HG02884 (cell line): Measurements from ENCODE around the gene IRF9.
A peak's percentile ranks its signal among the peaks of the same experiment; 100 is the strongest.

ENCODE experiments used
- ATAC-seq: cut with Tn5 transposase; IDR thresholded peaks from one replicate; pipeline ENCODE4 v1.9.1; 2021; ENCODE audit warnings: mild to moderate bottlenecking, moderate library complexity; ENCODE audit not compliant: unreplicated experiment

IRF9 gene

DNA sequence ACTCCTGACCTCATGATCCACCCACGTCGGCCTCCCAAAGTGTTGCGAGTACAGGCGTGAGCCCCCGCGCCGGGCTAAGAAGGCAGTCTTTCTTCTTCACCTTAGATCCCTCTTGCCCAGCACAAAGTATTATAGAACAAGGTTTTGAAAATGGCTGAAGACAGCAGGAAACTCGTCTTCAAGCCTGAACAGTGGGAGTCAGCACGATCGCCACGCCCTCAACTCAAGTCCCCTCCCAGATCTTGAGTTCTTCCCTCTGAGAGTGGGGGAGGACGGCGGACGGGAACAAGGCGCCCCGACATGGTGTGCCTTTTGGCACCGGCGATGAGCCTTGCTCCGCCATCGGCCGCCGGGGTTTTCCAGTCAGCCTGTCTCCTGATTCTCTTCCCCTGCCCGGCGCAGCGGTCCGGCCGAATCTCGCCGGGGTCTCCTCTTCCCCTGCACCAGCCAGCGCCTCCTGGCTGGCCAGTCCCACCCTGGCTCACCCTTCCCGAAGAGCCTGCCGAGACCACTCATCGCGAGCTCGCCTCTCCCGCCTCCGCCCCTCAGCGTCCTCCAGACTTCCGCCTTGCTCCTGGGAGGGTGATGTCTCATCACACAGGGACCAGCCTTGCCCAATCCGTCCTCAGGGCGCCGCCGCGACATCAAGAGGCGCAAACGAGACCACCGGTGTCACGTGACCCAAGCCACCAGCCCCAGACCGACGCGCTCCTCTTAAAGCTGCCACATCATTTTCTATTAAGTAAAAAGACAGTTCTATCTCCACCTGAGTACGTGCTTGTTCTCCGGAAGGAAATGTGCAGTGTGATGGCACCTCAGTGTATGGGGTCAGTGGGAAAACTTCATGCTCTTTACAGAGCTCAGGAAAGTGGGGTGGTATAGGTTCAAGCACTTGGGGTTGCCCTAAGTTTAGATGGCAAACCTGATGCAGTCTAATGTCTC is 52.1 kb downstream of the IRF9 start, which contains the start of gene CHMP4A:
CHMP4A (minus strand) TSS at position 565 of the 942 bp plus-strand sequence; CDS start at position 516, 49 bp downstream.
- ATAC-seq = peak; percentile 71

DNA sequence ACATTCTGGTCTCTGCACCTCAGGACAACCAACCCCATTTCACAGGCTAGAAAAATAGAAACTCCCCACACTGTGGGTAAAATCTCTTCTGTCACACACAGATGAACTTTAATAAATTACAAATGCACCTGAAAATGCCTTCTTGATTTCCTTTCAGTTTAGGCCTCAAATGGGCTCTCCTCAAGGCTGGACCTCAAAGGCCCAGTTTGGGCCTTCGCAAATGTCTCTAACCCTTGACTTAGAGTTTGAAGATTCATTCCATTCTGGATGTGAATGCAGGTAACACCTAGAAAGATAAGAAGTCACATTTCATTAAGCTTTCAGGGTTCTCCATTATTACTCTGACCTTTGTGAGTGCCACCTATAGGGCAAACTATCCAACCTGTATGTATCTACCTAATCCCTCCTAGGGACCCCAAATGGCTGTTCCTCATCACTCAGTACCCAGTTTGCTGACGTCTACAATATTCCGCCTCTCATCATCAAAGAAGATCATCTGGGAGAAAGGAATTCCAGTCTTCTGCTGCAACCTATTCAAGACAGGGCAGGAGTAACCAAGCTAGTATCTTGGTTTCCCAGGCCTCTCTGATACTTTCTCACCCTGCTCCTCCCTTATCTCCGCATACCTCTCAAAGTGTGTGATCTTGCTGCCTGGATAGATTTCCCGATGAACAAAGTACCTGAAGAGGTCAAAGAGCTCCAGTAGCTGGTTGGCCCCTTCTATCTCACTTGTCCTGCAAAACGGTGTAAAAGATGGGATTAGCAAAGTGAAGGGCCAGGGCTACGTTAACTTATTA is 53.0 kb downstream of the IRF9 start:
- no peak for ATAC-seq

DNA sequence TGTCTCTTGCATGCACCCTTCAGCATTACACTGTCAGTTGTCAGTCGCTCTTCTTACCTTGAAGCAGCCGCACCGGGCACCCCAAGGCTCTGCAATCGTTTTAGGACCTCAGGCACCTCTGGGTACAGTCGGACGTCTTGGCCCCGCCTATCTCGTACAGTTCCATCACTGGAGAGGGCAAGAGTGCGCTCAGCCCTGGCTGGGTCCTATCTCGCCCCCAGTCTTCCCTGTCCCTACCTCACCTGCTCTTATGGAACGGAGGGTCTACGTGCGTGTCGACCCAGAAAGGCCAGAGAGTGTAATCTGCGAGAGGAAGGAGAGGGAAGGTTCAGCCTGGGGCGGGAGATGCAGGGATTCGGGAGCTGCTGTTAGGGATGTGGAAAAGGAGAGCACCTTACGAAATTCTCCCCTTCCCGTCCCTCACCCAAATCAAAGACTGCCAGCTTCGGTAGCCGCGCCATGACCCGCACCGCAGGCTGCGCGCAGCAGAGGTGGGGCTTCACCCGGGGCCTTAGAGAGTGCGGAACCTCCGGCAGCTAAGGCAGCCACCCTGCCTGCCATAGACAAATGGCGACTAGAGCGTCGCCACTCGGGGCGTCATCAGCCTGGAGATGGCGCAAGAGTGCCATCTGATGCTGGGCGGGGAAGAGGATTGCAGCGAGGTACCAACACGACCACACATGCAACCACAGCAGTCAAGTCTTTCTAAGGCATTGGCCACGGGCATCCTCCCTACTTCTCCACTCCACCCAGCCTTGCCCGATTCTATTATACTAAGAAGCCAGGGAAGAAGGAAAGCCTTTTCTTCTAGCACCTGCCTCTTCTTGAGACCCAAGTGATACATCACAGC is 54.7 kb downstream of the IRF9 start, which contains the start of gene MDP1:
MDP1 (minus strand) TSS at position 572 of the 850 bp plus-strand sequence; CDS start at position 461, 111 bp downstream.
- ATAC-seq = peak; percentile 55
